DMS79 treated with DMSO at 0.1 percent for 48 hours (cell line): ENCODE data around the gene PIK3CD.
"Not testable (repeated sequence)": the region's sequence is repeated elsewhere in the genome, so short reads cannot be mapped to it uniquely, and the experiment has no call there.

ENCODE experiments used
- DNase-seq: peaks from one replicate; lab custom pipeline; 2025; lab: John Stamatoyannopoulos, UW

The PIK3CD gene

DNA sequence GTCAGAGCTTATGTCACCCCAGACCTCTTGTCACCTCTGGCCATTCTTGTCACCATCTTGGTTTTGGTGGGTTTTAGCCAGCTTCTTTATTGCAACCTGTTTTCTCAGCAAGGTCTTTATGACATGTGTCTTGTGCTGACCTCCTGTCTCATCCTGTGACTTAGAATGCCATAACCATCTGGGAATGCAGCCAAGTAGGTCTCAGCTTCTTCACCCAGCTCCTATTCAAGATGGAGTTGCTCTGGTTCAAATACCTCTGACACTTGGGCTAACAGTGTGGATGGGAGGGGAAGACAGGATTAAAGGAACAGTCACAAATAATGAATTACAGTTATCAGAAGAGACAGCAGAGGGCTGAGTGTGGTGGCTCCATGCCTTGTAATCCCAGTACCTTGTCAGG, 30.5 kb upstream of the PIK3CD start:
- no peak for DNase-seq

DNA sequence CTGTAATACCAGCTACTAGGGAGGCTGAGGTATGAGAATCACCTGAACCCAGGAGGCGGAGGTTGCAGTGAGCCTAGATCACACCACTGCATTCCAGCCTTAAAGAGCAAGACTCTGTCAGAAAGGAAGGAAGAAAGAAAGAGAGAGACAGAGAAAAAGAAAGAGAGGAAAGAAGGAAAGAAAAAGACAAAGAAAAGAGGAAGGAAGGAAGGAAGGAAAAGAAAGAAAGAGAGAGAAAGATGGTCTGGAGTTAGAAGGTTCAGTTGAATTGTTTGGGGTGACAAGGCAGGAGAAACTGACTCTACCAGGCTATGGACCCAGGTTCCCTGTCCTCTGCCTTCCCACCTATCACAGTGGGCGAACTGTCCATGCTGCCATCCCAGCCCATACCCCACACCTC, 27.4 kb upstream of the PIK3CD start:
- no peak for DNase-seq

DNA sequence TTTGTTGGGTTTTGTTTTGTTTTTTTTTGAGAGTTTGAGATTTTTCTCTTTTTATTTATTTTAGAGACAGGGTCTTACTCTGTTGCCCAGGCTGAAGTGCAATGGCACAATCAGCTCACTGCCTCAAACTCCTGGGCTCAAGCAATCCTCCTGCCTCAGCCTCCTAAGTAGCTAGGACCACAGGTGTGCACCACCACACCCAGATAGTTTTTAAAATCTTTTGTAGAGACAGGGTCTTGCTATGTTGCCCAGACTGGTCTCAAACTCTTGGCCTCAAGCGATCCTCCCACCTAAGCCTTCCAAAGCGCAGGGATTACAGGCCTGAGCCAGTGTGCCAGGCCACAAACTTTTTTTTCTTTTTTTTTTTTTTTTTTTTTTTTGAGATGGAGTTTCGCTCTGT, 26.5 kb upstream of the PIK3CD start:
- not testable (repeated sequence) for DNase-seq

DNA sequence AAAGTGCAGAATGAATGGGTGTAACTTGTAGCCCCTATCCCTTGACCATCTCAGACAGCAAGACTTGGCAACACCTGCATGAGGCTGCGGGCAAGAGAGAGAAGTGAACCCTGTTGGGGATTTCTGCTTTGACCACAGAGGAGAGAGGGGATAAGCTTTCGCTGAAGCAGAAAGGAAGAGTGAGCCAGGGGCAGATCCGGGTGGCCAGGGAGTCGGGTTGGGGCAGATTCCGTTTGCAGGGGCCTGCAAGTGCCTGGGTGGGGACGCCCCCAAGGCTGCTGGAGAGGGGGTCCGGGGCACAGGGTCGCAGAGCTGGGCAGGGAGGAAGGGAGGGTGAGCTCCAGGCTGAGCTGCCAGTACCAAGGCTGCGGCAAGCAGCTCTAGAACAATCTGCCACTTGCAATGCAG, 25.3 kb upstream of the PIK3CD start:
- no peak for DNase-seq

DNA sequence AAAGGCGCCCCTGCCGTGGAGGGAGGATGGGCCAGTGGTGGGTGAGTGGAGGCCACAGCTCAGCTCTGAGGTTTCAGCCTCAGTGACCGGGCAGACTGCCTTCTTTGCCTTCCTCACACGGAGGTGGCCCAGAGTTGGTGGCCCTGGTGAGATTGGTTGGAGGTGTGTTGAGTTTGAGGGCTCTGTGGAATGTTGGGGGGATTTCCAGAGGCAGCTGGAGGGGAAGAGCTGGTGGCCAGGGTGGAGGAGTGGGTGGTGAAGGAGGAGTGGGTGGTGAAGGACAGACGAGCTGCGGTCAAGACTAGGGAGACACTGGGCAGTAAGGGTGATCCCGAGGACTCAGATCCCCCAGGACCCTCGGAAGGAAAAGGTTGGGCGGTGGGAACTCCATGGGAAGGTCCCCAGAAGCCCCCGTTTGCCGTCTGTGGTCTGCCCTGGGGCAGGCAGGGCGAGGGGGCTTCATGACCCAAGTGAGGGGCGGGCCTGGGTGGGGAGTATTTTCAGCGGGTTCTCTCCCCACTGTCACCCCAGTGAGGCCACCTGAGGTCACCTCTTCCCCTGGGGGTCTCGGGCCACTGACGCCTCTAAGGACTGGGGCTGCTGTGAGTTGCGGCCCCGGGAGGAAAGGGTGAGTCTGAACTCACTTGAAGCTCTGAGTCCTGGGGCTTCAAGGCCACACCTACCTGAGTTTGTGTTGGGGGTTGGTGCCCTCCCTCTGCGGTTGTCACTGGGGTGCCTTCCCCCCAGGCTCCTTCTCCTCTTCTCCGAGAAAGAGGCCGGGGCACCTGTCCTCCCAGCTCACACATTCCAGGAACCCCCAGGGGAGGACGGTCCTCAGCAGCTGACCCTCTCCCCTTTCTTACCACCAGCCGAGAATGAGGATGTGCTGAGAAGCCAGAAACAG, 22.7 kb upstream of the PIK3CD start:
- DNase-seq: no peak

DNA sequence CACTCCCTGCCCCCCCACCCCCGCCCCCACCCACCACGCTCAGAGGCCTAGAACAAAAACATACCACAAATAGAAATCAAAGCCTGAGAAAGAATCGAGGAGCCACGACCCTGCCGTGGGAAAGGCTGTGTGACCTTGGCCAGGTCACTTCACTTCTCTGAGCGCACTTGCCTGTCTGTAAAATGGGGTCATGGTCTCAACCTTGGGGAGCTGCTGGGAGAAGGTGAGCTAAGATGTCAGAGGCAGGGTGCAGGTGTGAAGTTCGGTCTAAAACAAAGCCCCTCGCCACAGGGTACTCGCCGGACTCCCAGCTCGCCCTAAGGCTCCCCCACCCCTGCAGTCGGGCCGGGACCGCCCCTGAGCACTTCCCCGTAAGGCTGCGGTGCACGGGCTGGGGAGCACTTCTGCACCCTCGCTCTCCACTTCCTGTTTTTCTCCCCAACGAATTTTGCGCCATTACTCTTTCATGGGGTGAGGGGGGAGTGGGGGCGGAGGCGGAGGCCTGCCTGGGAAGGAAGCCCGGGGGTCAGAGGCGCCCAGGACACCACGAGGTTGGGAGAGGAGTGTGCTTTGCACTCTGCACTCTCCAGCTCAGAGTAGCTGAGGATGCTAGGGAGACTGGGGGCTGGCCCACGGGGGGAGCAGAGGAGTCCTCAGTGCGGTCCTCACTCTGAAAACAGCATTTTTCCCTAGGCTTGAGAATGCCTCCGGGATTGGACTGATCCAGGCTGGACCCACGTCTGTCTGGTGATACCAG, 21.9 kb upstream of the PIK3CD start:
- DNase-seq: no peak

DNA sequence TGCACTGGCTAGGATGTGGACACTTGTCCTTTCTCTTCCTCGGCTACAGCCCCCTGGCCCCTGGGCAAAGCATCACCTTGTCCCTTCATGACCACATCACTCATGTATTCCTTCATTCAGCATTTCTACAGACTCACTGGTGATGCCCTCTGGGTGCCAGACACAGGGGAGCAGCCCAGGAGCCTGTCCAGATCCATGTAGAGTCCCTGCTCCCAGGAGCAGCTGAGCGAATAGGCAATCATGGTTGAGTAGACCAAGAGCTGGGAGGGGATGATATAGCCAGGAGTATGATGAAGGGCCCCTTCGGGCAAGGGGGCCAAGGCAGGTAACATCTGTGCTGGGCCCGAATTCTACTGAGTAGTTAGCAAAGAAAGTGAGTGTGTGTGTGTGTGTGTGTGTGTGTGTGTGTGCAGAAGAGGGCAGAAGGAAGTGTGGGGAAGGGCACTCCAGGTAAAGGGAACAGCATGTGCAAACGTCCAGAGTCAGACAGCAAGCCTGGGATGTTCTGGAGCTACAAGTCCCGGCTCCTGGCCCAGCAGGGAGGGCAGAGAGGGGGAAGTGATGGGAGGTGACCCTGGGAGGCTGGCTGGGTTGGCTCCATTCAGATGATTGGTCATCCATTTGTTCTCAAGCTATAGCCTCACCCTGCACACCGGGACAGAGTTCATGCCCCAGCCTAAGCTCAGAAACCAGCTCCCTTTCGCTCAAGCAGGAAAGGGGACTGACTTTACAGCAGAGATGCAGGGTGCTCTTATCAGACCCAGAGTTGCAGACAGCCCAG, 21.0 kb upstream of the PIK3CD start:
- no peak for DNase-seq

DNA sequence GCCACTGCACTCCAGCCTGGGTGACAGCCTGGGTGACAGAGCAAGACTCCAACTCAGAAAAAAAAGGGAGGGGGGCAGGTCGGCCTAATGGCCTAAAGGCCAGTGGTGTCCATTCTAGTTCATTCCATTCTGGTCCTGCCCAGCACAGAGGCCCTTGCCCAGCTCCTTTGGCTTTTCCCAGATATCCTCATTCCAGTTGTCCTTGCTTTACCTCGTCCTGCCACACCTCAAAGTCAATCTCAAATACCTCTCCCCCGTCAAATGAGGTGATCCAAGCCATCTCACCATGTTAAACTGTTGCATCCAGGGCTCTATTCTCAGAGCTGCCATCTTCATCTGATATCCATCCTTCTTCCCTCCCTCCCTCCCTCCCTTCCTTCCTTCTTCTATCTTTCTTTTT, 19.9 kb upstream of the PIK3CD start:
- no peak for DNase-seq

DNA sequence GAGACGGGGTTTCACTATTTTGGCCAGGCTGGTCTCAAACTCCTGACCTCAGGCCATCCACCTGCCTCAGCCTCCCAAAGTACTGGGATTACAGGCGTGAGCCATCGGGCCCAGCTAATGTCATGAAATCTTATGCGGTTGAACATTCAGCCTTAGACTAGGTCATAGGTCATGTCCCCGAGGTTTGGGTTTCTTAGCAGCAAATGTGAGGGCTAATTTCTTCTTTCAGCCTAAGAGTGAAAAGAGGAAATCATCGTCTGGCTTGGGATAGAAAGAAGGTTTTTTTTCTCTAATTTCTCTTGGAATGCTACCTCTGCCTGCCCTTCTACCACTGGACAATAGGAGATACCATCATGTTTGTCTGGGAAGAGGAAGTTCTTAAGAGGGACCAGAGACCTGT, 18.0 kb upstream of the PIK3CD start:
- DNase-seq: no peak

DNA sequence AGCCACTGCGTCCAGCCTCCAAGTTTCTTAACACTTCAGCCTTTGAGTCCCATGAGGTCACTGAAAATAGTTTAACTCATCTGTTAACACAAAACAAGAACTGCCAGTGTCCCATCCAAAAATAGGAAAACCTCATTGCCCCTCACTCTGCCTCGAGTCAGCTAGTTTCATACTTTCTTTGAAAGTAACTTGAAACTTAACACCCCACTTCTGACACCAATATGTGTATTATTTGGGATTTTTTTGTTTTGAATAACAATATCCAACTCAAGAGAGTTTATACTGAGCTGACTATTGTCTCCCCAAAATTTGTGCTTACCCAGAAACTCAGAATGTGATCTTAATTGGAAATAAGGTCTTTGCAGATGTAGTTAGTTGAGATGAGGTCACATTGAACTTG, 16.9 kb upstream of the PIK3CD start:
- DNase-seq: no peak

DNA sequence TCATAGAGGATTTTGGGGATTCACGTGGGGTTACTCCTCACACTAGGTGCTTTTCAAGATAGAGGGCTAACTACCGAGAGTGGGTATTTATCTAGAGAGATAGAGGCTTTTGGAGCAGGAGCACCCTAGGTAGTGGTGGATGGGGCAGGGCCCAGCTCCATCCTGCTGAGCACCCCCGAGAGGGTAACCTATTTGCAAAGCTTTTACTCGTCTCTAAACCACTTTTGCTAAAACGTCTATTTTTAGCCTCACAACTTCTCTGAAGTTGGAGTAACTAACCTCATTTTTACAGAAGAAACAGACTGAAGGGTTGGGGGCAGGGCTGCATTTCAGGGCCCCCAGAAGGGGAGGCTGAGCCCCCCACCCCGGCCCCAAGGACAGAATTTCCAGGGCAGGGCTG, 12.3 kb upstream of the PIK3CD start:
- DNase-seq: no peak

DNA sequence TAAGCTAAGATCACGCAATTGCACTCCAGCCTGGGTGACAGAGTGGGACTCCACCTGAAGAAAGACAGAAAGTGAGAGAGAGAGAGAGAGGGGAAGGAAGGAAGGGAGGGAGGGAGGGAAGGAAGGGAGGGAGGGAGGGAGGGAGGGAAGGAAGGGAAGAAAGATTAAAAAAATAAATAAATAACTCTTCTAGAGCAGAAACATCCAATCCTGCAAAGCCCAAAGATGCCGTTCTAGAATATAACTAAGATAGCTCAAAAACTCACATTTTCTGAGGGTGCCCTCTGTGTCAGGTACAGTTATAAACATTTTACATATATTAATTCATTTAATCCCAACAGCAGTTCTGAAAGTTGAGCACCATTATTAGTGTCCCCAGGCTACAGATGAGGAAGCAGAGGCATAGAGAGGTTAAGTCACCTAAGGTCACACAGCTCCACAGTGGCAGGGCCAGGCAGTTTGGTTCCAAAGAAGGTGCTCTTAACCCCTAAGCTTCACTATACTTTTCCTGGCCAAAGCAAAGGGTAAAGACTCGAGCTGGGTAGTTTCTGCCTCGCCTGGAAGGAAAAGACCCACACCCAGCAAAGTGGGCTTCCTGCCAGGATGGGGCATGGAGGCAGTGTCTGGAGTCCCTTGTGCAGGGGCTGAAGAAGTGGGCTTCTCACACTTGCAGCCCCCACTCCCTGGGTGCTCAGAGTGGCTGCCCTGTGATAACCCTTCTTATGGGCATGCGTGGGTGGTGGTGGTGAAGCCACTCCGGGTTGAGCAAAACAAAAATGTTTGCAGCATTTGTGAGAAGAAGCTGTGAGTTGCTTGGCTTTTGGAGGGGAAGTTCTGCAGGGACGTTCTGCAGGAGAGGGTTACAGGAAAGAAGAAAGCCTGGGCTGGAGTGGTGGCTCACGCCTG, 7.9 kb upstream of the PIK3CD start:
- DNase-seq: no peak

DNA sequence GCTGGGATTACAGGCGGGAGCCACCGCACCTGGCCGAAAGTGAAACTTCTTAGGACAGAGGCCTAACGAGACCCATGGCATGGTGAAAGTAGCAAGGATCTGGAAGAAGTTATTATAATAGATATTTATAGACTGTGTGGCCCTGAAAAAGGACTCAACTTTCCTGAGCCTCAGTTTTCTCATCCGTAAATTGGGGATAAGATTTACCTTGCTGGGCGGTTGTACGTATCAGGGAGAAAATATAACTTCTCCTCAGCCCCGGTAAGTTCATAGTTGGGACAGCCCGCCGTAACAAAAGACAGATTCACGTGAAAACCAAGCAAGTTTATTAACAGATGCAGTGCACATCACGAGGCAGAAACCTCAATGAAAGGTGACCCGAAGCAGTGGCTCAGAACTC, 5.5 kb upstream of the PIK3CD start:
- DNase-seq: no peak

DNA sequence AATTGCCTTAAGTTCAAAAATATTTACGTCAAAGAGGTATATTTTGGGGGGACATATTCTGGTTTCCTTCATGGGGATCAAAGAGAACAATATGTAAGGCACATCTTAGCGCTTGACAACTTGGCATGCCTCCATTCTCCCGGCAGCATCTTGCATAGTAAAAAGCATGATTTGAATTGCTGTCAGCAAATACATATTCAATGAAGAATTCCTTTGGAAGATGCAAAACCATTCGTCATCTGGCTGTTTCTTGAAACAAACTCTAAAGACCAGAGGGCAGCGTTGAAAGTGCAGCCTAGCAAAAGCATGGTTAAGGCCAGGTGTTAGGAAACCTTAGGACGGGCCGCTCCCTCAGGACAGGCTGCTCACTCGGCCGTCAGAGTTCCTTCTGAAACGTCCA, 3.4 kb upstream of the PIK3CD start:
- DNase-seq: no peak

DNA sequence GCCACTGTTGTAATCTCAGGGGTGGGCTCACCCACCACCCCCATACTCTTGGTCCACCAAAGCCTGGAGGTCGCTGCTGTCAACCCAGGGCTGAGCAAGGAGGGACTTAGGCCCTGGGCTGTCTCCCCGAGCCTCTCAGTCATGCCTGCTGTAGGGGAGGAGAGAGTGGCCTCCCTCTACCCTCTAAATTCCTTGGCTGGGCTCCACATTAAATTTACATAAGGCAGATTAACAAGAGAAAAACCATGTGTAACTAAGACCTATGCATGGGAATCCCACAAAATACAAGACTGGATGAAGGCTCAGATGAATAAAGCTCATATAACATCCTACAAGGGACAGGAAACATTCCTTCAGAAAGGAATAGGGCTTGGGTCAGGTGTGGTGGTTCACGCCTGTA, 1.8 kb upstream of the PIK3CD start:
- DNase-seq: no peak

DNA sequence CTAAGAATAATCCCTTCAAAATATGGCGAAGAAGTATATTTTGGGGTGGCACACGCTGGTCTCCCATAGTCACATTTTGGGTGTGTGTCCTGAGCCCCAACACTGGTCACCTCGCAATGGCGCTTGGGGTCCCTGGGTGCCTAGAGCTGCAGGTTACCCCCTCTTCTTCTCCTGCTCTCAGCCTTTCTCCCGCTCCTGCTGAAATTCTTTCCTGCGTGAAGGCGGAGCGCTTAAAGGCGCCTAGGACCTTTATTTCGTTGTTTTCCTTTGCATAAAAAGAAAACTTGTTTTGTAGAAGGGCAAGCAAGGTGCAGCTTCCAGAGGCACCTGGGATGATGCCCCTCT, 339 bp upstream of the PIK3CD start:
- DNase-seq: no peak

DNA sequence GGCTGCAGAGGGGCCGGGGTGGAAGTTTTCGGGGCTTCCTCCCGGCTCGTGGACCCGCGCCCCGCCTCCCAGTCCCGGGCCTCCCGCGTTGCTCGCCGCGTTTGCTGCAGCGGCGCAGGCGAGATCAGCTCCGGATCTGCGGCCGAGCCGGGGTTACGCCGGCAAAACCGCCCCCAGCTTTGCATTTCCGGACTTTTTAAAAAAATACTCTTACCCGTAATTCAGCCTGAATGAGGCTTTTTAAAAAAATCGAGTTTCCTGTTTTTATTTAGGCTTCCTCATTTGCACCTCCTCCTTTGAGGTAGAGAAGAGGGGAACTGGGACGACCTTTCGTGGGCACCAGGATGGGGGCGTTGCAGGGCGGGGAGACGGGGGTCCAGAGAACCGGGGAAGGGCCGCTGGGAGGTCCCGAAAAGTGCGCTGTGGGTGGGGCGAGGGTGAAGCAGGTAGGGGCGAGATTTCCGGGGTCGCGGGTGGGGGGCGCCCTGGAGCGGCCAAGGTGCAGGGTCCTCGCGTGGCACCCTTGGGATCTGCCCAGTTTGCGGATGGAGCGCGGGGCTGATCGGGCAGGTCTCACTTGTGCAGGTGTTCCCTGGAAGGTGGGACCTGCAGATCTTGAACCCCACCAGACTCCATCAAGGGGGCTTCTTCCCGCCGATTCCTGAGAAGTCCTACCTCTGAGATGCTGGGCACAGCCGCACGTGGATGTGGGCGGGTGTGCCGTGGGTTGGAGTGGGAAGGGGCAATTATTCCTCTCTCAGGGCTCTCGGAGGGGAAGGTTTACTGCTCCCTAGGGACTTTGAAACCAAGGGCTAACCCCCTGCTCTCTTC, 1.1 kb downstream of the PIK3CD start:
- no peak for DNase-seq

DNA sequence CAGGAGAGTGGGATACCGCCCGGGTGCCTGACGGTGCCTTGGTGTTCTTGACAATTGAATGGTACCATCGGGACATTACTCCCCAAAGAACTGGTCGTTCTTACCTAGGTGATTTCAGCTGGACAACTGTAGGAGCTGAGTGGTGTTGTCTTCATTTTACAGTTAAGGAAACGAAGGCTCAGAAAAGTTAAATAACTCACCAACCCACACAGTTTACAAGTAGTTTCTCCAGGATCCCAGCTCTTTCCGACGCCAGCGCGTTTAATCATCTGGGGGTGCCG, 1.6 kb downstream of the PIK3CD start:
- DNase-seq: no peak

DNA sequence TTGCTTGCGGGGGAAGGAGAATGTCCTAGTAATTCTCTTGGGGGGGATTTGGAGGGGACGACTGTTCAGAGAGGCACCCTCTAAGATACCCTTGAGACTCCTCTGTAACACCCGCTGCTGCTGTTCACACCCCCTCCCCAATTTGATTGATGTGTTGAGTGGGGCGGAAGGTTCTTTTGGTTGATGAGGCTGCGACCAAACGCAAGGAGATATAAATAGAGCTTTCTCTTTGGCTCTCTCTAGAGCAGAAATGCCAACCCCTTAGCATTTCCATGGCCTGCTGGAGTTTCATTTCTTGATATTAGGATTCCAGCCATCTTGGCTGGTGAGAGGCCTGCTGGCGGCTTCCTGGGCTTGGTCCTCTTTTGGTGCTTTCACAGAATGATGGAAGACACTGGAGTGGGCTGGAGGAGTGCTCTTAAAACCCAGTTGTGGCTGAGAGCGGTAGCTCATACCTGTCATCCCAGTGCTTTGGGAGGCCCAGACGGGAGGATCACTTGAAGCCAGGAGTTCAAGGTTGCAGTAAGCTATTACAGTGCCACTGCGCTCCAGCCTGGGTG, 2.0 kb downstream of the PIK3CD start:
- no peak for DNase-seq

DNA sequence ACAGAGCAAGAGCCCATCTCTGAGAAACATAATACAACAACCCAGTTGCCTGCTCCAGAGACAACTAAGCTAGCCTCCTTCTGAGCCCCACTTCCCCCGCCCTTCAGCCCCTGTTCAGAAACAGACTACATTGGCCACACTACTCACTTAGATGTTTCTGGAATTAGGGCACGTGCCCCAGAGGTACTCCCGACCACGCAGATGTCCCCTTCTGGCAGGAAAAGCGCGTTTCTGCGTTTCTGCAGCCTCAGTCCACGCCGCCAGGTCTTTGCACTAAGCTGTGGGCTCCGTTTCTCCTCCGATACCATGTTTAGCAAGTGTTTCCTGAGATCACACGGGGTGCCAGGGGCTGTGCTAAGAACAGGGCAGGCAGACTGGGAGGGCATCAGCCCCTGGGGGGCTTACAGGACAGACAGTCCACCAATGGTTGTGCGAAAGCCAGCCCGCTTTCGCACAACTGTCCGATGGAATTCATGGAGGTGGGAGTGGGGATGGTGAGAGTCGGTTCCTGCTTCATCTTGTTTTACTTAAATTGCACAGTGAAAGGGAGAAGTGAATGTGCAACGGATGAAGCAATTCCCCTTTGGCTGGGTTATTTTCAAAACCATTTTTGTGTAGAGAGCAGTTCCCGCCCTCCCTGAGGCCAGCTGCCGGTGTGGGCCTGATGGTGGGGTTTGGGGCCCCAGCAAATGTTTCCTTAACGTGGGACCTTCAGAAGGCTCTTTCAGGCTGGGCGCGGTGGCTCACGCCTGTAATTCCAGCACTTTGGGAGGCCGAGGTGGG, 2.7 kb downstream of the PIK3CD start:
- no peak for DNase-seq
